ENCODE results near the gene COQ7. TPM values are rescaled to one million over a fixed set of nuclear protein-coding genes. Genes with fewer than 3 reads are reported as not detected.

The COQ7 gene
- total and polyA plus RNA-seq, 2 of the 4 experiments (the other 2 are of a cell fraction): 10.9 to 13.6 TPM

DNA sequence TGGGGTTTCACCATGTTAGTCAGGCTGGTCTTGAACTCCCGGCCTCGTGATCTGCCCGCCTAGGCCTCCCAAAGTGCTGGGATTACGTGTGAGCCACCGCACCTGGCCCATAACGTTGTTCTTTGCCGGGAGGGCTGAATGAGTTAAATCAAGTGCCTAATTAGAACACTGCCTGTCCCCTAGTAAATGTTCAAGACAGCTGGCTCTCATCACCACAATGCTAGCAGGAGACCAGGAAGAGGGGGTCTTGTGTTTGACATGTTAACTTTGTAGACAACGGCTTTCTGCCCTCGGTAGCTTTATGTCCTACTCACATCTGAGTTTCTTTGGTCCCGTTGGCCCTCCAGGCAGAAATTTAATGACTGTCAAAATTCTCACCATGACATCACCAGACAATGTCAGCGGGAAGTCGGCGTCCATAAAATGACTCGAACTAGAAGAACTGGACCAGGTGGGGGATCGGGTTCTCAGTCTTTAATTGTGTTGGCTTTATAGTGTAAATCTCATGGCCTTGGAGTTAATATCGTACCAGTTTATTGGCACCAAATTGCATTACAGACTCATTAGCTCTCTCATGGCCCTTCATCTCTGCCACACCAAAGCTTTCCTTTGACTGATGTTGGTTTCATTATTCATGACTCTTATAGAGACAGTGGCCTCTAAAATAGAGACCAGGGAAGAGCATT lies 34.9 kb downstream of the COQ7 start:
- no CpG with 5 or more reads among the region's 16 CpGs for WGBS, 2 experiments (ENCODE audit: extremely low coverage in 2 of 2, insufficient read length in 1 of 2)

More for the DNA sequence above, 34.9 kb downstream of the COQ7 start:
- CTCF ChIA-PET: interaction anchor here (0.6 kb wide), 2 partner anchors 10 to 456 kb away, joined by 3 read pairs; no protein-coding TSS in a partner anchor
- no peak overlapping the region for H3K4ac ChIP-seq (ENCODE audit: low read depth, low read length)
- POLR2A ChIA-PET (ENCODE audit: unreplicated experiment): no interaction called here
- peaks cover 5% of the 10 kb centered on the region for H3K9me1 ChIP-seq (ENCODE audit: insufficient read depth, low read length)
- no peak overlapping the region for H2BK5ac ChIP-seq (ENCODE audit: low read depth, low read length, poor library complexity, severe bottlenecking)
- intact Hi-C loops (cut with micrococcal nuclease) (no loop called here), dilution Hi-C loops (cut with HindIII; ENCODE audit: low sequenced_read_pairs, unreplicated experiment) (no loop called here), in situ Hi-C loops (cut with MboI; ENCODE audit: low sequenced_read_pairs) (loop anchor here (25.0 kb wide), 2 partner anchors 610 to 785 kb away; partner anchors contain the start of genes GPRC5B, IQCK and KNOP1)
- DNase-seq (no peak), ATAC-seq (ENCODE audit: low read depth) (no peak)
- H3K18ac ChIP-seq (ENCODE audit: low read depth, low read length): no peak overlapping the region
- no peak overlapping the region for H3K27ac ChIP-seq (ENCODE audit: insufficient read depth, low read length)
- no TSS peak for BruUV-seq (replicated peaks)
- peaks cover 6% of the 10 kb centered on the region for H3K4me1 ChIP-seq (ENCODE audit: control insufficient read depth, insufficient read depth, low read length)
- H3K56ac ChIP-seq (ENCODE audit: extremely low read depth, insufficient read depth, low read length): no peak overlapping the region
- no peak overlapping the region for H3K9ac ChIP-seq (ENCODE audit: low read depth, low read length)
- no peak for TF ChIP-seq MAZ (IDR thresholded peaks at IDR 0.05; ENCODE audit: borderline replicate concordance, low read depth, low read length)
- no peak for TF ChIP-seq RCOR1 (IDR thresholded peaks at IDR 0.05; ENCODE audit: insufficient replicate concordance, low read length)
- TF ChIP-seq, protein P1, sequence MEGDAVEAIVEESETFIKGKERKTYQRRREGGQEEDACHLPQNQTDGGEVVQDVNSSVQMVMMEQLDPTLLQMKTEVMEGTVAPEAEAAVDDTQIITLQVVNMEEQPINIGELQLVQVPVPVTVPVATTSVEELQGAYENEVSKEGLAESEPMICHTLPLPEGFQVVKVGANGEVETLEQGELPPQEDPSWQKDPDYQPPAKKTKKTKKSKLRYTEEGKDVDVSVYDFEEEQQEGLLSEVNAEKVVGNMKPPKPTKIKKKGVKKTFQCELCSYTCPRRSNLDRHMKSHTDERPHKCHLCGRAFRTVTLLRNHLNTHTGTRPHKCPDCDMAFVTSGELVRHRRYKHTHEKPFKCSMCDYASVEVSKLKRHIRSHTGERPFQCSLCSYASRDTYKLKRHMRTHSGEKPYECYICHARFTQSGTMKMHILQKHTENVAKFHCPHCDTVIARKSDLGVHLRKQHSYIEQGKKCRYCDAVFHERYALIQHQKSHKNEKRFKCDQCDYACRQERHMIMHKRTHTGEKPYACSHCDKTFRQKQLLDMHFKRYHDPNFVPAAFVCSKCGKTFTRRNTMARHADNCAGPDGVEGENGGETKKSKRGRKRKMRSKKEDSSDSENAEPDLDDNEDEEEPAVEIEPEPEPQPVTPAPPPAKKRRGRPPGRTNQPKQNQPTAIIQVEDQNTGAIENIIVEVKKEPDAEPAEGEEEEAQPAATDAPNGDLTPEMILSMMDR (conservative IDR thresholded peaks at IDR 0.05; ENCODE audit: low read depth, low read length): no peak
- TF ChIP-seq MAFK (IDR thresholded peaks at IDR 0.05; ENCODE audit: low read depth, low read length): no peak
- no peak overlapping the region for H4K8ac ChIP-seq (ENCODE audit: low read depth in 2 of 2, low read length in 2 of 2)
- H3K79me1 ChIP-seq (ENCODE audit: low read depth in 1 of 2, low read length in 2 of 2): 0 out of 4 replicates have a peak, but pooled peaks cover 0 to under 1% of the 10 kb centered on the region in 2 experiments
- H4K20me1 ChIP-seq (ENCODE audit: insufficient read depth, low read length): 0 out of 2 replicates have a peak, but pooled peaks cover under 1% of the 10 kb centered on the region
- no peaks in the 10 kb centered on the region for H3K27me3 ChIP-seq (ENCODE audit: control insufficient read depth, insufficient read depth, low read length)
- no peak overlapping the region for H3K4me2 ChIP-seq (ENCODE audit: low read depth, low read length)
- no peak overlapping the region for H2AFZ ChIP-seq (replicated peaks; ENCODE audit: low read length, poor library complexity)
- no peak overlapping the region for H2BK15ac ChIP-seq (ENCODE audit: low read depth, low read length)
- no peak overlapping the region for H2BK120ac ChIP-seq (ENCODE audit: low read depth, low read length)
- no peak overlapping the region for H4K91ac ChIP-seq (ENCODE audit: insufficient read depth, low read depth, low read length)
- H2AK9ac ChIP-seq (replicated peaks; ENCODE audit: low read depth, low read length, poor library complexity): no peak overlapping the region
- H2AK5ac ChIP-seq (ENCODE audit: low read depth, low read length): no peak overlapping the region
- H3K23ac ChIP-seq (ENCODE audit: low read depth, low read length): no peak overlapping the region
- no peak overlapping the region for H2BK20ac ChIP-seq (ENCODE audit: low read depth, low read length)
- H3K9me3 ChIP-seq (ENCODE audit: control insufficient read depth, insufficient read depth, low read length): peaks cover 8% of the 10 kb centered on the region
- no peak overlapping the region for H3K14ac ChIP-seq (replicated peaks; ENCODE audit: low read depth, low read length)
- no peak overlapping the region for H4K5ac ChIP-seq (ENCODE audit: low read depth, low read length)
- H3K36me3 ChIP-seq (ENCODE audit: control insufficient read depth, insufficient read depth, low read length): no peaks in the 10 kb centered on the region
- no peak overlapping the region for H3K4me3 ChIP-seq (ENCODE audit: insufficient read depth, low read depth, low read length)
